AG04449 (cell line): ENCODE results near the gene RIC8A.
"Not testable (repeated sequence)": the region's sequence is repeated elsewhere in the genome, so short reads cannot be mapped to it uniquely, and the experiment has no call there.

Source experiments
- CTCF ChIA-PET: fragments of 350-600 bp; formaldehyde crosslinking; extraction: SDS; loops from one replicate; lab custom pipeline; 2021; ENCODE audit warnings: antibody characterized with exemption; lab: Yijun Ruan, JAX
- POLR2A ChIA-PET: fragments of 400-600, 350-600 bp; formaldehyde crosslinking; extraction: SDS; loops from one replicate; lab custom pipeline; 2020; ENCODE audit warnings: antibody characterized with exemption, inconsistent platforms; lab: Yijun Ruan, JAX
- DNase-seq: peaks from one replicate; pipeline ENCODE4 v3.0.0-alpha.2; 2010; ENCODE audit warnings: low read depth, low spot score
- H3K4me3 ChIP-seq: 2 replicates; pipeline ENCODE4 v1.5.1; 2011; ENCODE audit warnings: low read depth, mild to moderate bottlenecking, control low read depth, low read length
- TF ChIP-seq, protein P1 (sequence below): IDR thresholded peaks from one replicate; pipeline ENCODE4 v1.5.1; 2011; ENCODE audit warnings: mild to moderate bottlenecking, moderate library complexity, low read length, control low read depth, inconsistent platforms; ENCODE audit not compliant: insufficient read depth; ENCODE audit errors: missing control alignments

Gene RIC8A

DNA sequence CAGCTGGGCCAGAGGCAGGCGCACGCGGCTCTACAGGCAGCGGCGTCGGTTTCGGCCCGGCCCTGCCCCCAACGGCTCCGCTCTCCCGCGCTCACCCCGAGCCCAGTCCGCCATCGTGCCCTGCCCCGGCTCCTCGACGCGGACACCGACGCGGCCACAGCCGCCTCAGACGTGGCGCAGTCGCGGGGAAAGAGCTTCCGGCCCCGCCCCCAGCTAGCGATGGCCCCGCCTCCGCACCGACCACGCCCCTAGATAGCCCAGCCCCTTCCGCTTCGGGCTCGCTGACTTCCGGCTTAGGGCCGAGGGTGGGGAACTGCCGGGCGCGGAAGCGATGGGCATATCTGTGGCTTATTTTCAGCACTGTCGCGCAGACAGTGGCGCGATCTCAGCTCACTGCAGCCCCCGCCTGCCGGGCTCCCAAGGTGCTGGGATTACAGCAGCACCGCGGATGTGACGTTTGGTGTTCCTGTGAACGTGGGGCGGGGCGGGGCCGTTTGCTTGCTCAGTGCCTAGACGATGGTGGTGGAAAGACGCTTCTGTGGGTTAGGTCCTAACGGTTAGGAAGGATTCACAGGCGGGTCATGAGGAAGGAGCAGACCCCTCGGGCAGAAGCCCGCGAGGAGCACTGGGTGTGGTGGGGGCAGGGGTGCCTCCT, at the start of gene RIC8A, which contains the start of gene BET1L:
RIC8A (plus strand) TSS at position 501 of the 655 bp plus-strand sequence. CDS start 1,147 bp downstream, outside the sequence.
BET1L (minus strand) TSS at position 192 of the 655 bp plus-strand sequence; CDS start at position 114, 78 bp downstream.
- POLR2A ChIA-PET = interaction anchor here (0.6 to 2.3 kb wide), 13 partner anchors 9 to 241 kb away, joined by 3 to 15 read pairs (median 4); a partner anchor contains a TSS
- peak; percentile 93 for DNase-seq
- H3K4me3 ChIP-seq = peak within 1 kb of the TSS; percentile 96
- TF ChIP-seq, protein P1, sequence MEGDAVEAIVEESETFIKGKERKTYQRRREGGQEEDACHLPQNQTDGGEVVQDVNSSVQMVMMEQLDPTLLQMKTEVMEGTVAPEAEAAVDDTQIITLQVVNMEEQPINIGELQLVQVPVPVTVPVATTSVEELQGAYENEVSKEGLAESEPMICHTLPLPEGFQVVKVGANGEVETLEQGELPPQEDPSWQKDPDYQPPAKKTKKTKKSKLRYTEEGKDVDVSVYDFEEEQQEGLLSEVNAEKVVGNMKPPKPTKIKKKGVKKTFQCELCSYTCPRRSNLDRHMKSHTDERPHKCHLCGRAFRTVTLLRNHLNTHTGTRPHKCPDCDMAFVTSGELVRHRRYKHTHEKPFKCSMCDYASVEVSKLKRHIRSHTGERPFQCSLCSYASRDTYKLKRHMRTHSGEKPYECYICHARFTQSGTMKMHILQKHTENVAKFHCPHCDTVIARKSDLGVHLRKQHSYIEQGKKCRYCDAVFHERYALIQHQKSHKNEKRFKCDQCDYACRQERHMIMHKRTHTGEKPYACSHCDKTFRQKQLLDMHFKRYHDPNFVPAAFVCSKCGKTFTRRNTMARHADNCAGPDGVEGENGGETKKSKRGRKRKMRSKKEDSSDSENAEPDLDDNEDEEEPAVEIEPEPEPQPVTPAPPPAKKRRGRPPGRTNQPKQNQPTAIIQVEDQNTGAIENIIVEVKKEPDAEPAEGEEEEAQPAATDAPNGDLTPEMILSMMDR = no peak
- CTCF ChIA-PET = interaction anchor here (1.5 kb wide), 1 partner anchor 241 kb away, joined by 6 read pairs; no protein-coding TSS in a partner anchor

DNA sequence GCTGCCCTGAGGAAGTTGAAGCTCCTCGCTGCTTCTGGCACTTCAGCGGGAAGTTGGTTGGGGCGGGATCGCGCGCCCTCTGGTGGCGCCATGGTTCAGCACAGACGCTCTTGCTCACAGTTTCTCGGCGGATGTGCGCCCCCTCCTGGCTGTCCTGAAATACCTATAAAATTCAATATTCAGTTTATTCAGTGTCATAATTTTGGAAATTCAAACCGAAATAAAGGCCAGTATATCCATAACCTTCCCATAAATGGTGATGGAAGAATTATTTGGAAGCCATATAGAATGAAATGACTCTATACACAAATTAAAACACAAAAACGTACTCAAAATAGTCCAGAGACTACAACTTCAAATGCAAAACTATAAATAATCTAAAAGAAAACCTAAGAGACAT, 27.3 kb upstream of the RIC8A start:
- POLR2A ChIA-PET, CTCF ChIA-PET, H3K4me3 ChIP-seq, DNase-seq: not testable (repeated sequence)

DNA sequence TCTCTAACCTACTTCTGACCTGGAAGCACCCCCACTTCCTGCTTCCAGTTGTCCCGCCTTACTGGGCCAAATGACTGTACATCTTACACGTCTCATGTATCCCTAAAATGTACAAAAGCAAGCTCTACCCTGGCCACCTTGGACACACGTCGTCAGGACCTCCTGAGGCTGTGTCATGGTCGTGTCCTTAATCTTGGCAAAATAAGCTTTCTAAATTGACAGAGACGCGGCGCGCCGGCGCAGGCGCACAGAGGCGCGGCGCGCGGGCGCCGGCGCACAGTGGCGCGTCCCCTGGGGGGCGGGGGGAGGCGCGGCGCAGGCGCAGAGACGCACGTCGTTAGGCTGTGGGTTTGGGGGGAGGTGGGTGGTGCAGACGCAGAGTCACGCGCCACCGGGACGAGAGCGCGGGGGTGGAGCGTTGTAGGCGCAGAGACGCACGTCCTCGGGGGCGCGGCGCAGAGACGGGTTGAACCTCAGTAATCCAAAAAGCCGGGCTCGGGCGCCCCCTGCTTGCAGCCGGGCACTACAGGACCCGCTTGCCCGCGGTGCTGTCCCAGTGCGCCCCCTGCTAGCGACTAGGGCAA, 18.2 kb upstream of the RIC8A start:
- H3K4me3 ChIP-seq, POLR2A ChIA-PET, DNase-seq, CTCF ChIA-PET: not testable (repeated sequence)

DNA sequence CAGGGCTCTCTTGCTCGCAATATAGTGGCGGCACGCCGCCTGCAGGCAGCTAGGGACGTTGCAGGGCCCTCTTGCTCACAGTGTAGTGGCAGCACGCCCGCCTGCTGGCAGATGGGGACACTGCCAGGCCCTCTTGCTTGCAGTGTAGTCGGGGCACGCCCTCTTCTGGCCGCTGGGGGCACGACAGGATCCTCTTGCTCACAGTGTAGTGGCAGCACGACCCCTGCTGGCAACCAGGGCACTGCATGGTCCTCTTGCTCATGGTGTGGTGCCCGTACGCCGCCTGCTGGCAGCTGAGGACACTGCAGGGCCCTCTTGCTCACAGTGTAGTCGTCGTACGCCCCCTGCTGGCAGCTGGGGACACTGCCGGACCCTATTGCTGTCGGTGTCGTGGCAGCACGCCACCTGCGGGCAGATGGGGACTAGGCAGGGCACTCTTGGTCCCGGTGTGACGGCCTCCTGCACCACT, 17.6 kb upstream of the RIC8A start:
- CTCF ChIA-PET, H3K4me3 ChIP-seq, DNase-seq, POLR2A ChIA-PET: not testable (repeated sequence)

DNA sequence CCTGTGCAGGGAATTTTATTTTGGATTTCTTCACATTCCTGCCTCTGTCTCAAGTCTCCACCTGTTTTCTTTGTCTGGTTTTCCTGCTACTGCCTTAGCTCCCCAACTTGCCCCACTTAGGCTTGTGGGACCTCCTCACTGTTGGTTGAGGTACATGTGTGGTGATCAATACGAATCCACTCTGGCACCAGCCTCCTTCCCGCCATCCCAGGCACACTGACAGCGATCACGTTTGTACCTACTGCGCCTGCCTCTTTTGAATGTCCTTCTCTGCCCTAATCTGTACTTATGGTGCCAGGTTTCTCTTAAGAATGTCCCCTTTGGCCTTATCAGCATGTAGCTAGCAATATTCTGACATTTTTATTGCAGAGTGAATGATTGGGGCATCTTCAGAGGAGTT, 17.0 kb upstream of the RIC8A start:
- CTCF ChIA-PET, POLR2A ChIA-PET, DNase-seq, H3K4me3 ChIP-seq: not testable (repeated sequence)

DNA sequence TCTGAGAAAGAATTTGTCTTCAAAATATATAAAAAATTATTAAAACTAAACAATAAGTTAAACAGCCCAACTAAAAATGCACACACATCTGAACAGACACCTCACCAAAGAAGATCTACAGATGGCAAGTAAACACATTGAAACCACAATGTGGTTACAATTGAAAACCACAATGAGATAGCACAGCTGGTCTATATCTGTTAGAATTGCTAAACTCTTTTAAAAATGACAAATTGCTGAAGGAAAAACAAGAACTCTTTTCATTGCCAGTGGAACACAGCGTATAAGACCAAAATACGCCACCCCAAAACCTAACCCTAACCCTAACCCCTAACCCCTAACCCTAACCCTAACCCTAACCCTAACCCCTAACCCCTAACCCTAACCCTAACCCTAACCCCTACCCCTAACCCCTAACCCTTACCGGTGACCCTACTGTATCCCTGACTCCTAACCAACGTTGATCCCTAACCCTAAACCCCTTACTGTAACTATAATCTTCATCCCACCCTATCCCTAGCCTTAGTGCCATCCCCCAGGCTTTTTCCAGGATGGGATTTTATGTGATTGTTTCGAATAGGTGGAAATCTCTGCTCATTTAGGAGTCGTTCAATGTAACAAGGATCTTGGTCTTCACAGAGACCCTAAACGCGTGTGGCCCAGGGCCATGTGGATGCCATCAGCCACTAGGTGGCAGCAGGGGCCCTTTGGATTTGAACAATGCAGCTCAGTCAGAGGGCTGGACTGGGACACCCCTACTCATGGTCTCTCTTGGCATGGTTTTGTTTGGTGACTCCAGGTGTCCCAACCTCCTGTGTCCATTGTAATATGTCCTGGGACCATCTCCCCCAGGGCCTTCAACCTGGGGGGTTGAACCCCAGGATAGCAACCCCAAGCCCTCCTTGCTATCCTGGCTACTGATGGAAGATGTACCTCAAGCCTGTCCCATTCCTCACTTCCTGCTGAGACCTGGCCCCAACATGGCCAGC, 15.7 kb upstream of the RIC8A start:
- POLR2A ChIA-PET, CTCF ChIA-PET, DNase-seq: not testable (repeated sequence)

DNA sequence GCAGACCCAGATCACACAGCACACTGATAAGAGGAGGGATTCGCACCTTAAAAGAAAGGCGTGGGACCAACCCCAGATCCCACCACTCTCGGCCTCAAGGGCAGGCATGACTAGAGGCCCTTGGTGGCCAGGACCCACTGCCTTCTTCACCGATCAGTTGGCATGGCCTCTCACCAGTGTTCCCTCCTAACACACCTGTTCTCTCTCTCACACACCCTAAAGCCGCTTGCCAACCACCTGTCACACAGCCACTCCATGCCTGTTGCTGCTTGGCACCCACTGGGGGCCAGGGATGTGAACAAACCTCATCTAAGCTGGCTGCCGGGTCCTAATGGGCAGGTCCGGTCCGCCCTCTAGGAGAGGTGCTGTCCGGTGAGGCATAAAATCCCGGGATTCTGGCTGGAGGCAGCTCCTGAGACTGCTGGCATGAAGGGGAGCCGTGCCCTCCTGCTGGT, 14.8 kb upstream of the RIC8A start, which contains the start of gene SCGB1C1:
SCGB1C1 (plus strand) TSS at position 405 of the 455 bp plus-strand sequence; CDS start at position 427, 22 bp downstream.
- CTCF ChIA-PET, H3K4me3 ChIP-seq, DNase-seq, POLR2A ChIA-PET: not testable (repeated sequence)

More for the DNA sequence above, 15.7 kb upstream of the RIC8A start:
- not testable (repeated sequence) for H3K4me3 ChIP-seq

DNA sequence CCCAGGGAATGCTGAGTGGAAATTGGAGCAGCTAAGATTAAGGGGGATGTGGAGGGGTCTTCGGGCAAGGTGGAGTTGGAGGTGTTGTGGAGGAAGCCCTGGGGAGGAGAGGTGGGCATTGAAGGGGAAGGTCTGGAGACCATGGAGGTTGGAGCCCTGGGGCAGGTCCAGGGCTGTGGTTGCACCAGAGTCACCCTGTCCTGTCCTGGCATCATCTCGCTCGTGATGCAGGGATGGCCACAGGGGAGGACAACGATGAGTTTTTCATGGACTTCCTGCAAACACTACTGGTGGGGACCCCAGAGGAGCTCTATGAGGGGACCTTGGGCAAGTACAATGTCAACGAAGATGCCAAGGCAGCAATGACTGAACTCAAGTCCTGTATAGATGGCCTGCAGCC, 14.0 kb upstream of the RIC8A start:
- H3K4me3 ChIP-seq, POLR2A ChIA-PET, DNase-seq, CTCF ChIA-PET: not testable (repeated sequence)

DNA sequence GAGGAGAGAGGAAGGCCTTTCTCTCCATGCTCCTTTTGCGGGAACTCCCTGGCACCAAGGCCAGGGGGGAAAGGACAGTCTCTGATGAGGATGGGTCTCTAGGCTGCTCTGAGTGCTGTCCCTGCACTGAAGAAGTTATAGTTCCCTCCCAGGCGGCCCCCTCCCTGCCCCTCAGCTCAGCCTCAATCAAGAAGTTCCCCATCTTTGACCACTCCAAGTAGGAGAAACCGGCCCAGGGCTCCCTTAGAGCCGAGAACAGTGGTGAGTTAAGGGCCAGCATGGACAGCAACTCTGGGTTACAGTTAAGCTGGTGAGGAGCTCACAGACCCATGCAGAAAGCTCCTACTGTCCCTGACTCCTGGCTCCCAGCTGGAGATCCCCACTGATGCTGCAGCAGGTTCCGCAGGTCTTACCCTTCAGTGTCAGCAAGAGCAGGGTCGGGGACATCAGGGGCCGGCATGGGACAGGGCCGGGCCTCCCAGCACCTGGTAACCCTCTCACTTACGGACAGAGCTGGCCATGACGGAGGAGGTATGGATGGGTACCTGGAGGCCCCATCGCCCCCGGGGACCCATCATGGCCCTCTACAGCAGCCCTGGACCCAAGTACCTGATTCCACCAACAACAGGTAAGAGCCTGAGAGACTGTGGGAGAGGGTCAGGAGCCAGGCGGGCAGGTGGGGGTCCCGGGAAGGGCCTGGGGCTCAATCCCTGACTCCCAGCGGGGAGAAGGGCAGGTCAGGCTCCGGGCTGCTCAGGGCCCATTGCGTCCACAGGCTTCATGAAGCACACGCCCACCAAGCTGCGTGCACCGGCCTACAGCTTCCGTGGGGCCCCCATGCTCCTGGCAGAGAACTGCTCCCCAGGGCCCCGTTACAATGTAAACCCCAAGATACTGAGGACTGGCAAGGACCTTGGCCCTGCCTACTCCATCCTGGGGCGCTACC, 10.4 kb upstream of the RIC8A start:
- TF ChIP-seq, protein P1 = no peak
- POLR2A ChIA-PET = interaction anchor here (1.4 kb wide), 1 partner anchor 10 kb away, joined by 8 read pairs; the partner anchor contains the start of genes BET1L and RIC8A
- DNase-seq = no peak
- H3K4me3 ChIP-seq = no peak overlapping the region
- CTCF ChIA-PET = interaction anchor here (1.0 to 1.2 kb wide), 3 partner anchors 165 to 321 kb away, joined by 3 to 5 read pairs (median 4); no protein-coding TSS in a partner anchor
